Stomach (tissue), 4 donors: ENCODE measurements around the gene CNST.

Experiments
- EP300 ChIP-seq: sonication (generic); formaldehyde crosslinking; IDR thresholded peaks from one replicate; pipeline ENCODE4 v1.6.1; 2017; ENCODE audit warnings: antibody characterized with exemption
- POLR2A ChIP-seq, 4 donors: fragments of 450-650 bp; IDR thresholded peaks; one replicate each; pipeline ENCODE4 v1.6.1; 2016; ENCODE audit warnings: antibody characterized with exemption in 4 of 4, control low read depth in 2 of 4, mild to moderate bottlenecking in 1 of 4, moderate library complexity in 1 of 4
- POLR2AphosphoS5 ChIP-seq, 3 donors: sonication (generic); formaldehyde crosslinking; IDR thresholded peaks; one replicate each; pipeline ENCODE4 v1.6.1; 2016; ENCODE audit warnings: antibody characterized with exemption in 3 of 3
- TF ChIP-seq, protein P1 (sequence below), 7 experiments: fragments of 450-650 bp in 4 of 7; fragments of 200-600 bp in 3 of 7; sonication (generic) in 3 of 7; IDR thresholded peaks; one replicate each; pipeline ENCODE4 v1.5.1; 2016 to 2019; ENCODE audit warnings: antibody characterized with exemption in 7 of 7, control low read depth in 2 of 7, mild to moderate bottlenecking in 1 of 7

DNA sequence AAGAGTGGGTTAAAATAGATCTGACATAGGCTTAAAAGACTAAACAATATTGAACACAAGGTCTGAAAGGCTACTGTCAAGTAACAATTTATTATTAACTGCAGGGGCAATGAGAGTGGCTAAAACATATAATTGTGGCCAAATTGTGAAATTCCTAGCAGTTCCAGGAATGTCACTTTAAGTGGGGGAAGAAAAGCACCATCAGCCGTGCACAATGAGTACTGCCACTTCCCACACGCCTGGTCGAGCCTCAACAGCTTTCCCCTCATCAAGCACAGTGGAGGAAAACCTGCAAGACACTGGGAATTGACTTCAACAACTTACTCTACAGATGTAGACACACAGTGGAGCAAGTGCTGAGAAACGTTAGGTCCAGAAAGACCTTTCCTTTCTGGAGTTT, 16.6 kb upstream of the CNST start:
- TF ChIP-seq, protein P1, sequence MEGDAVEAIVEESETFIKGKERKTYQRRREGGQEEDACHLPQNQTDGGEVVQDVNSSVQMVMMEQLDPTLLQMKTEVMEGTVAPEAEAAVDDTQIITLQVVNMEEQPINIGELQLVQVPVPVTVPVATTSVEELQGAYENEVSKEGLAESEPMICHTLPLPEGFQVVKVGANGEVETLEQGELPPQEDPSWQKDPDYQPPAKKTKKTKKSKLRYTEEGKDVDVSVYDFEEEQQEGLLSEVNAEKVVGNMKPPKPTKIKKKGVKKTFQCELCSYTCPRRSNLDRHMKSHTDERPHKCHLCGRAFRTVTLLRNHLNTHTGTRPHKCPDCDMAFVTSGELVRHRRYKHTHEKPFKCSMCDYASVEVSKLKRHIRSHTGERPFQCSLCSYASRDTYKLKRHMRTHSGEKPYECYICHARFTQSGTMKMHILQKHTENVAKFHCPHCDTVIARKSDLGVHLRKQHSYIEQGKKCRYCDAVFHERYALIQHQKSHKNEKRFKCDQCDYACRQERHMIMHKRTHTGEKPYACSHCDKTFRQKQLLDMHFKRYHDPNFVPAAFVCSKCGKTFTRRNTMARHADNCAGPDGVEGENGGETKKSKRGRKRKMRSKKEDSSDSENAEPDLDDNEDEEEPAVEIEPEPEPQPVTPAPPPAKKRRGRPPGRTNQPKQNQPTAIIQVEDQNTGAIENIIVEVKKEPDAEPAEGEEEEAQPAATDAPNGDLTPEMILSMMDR (IDR thresholded peaks at IDR 0.05), result no peak
- TF ChIP-seq POLR2AphosphoS5 (IDR thresholded peaks at IDR 0.05) (no peak), EP300 (no peak), POLR2A (IDR thresholded peaks at IDR 0.05) (no peak)
